HEK293 (cell line): ENCODE data around the gene PSME1.

Experiments
- CTCF ChIA-PET: fragments of 350-600 bp; formaldehyde crosslinking; extraction: SDS; loops from one replicate; lab custom pipeline; 2021; ENCODE audit warnings: antibody characterized with exemption; lab: Yijun Ruan, JAX
- POLR2A ChIA-PET: fragments of 300-600 bp; formaldehyde crosslinking; extraction: SDS; loops from one replicate; lab custom pipeline; 2020; ENCODE audit warnings: antibody characterized with exemption, inconsistent platforms; lab: Yijun Ruan, JAX
- H3K27ac ChIP-seq: fragments of 200-500 bp; sonication (Bioruptor generic); 2 replicates; pipeline ENCODE4 v1.5.1; 2014; ENCODE audit warnings: low read depth, low read length, control low read depth, inconsistent platforms; ENCODE audit errors: extremely low read depth
- H3K36me3 ChIP-seq, 2 experiments: fragments of 200-500 bp in 1 of 2; sonication (Bioruptor generic) in 1 of 2; 1 replicate in 1 of 2; 2 replicates in 1 of 2; pipeline ENCODE4 v1.5.1; 2014 to 2017; ENCODE audit warnings: inconsistent platforms in 2 of 2, low read length in 2 of 2; ENCODE audit not compliant: control insufficient read depth in 2 of 2, insufficient read depth in 1 of 2
- H3K4me1 ChIP-seq: fragments of 200-500 bp; sonication (Bioruptor generic); 2 replicates; pipeline ENCODE4 v1.5.1; 2014; ENCODE audit warnings: mild to moderate bottlenecking, low read length, inconsistent platforms; ENCODE audit not compliant: control insufficient read depth, insufficient read depth
- H3K4me3 ChIP-seq: 2 replicates; pipeline ENCODE4 v1.5.1; 2011; ENCODE audit warnings: low read depth, mild to moderate bottlenecking, control low read depth, low read length, moderate library complexity
- H3K9me3 ChIP-seq: fragments of 200-500 bp; sonication (Bioruptor generic); 2 replicates; pipeline ENCODE4 v1.5.1; 2014; ENCODE audit warnings: low read depth, low read length, inconsistent platforms; ENCODE audit not compliant: control insufficient read depth, insufficient read depth
- BCL11B ChIP-seq: fragments of 450-650 bp; formaldehyde crosslinking; IDR thresholded peaks from 2 replicates; pipeline ENCODE4 v1.5.1; 2016; ENCODE audit warnings: low read depth, missing biosample characterization, missing genetic modification characterization
- GLIS1 ChIP-seq: fragments of 450-650 bp; formaldehyde crosslinking; IDR thresholded peaks from 2 replicates; pipeline ENCODE4 v1.5.1; 2016; ENCODE audit warnings: missing biosample characterization, missing genetic modification characterization
- INSM2 ChIP-seq: fragments of 450-650 bp; formaldehyde crosslinking; IDR thresholded peaks from 2 replicates; pipeline ENCODE4 v1.5.1; 2016; ENCODE audit warnings: missing biosample characterization, missing genetic modification characterization
- KLF10 ChIP-seq: fragments of 450-650 bp; IDR thresholded peaks from 2 replicates; pipeline ENCODE4 v1.5.1; 2018; ENCODE audit warnings: missing biosample characterization, mild to moderate bottlenecking, missing genetic modification characterization
- KLF16 ChIP-seq: fragments of 450-650 bp; formaldehyde crosslinking; IDR thresholded peaks from 2 replicates; pipeline ENCODE4 v1.5.1; 2017; ENCODE audit warnings: missing biosample characterization, missing genetic modification characterization
- KLF8 ChIP-seq: fragments of 450-650 bp; formaldehyde crosslinking; IDR thresholded peaks from 2 replicates; pipeline ENCODE4 v1.5.1; 2016; ENCODE audit warnings: missing biosample characterization, missing genetic modification characterization
- PRDM10 ChIP-seq: fragments of 450-650 bp; formaldehyde crosslinking; IDR thresholded peaks from 2 replicates; pipeline ENCODE4 v1.5.1; 2016; ENCODE audit warnings: missing biosample characterization, missing genetic modification characterization
- SCRT2 ChIP-seq: fragments of 450-650 bp; formaldehyde crosslinking; IDR thresholded peaks from 2 replicates; pipeline ENCODE4 v1.5.1; 2016; ENCODE audit warnings: missing biosample characterization, missing genetic modification characterization
- ZBTB20 ChIP-seq: fragments of 450-650 bp; formaldehyde crosslinking; IDR thresholded peaks from 2 replicates; pipeline ENCODE4 v1.5.1; 2016; ENCODE audit warnings: missing biosample characterization, missing genetic modification characterization
- ZBTB21 ChIP-seq: fragments of 450-650 bp; formaldehyde crosslinking; IDR thresholded peaks from 2 replicates; pipeline ENCODE4 v1.5.1; 2017; ENCODE audit warnings: missing biosample characterization, missing genetic modification characterization
- ZFP37 ChIP-seq: fragments of 450-650 bp; formaldehyde crosslinking; IDR thresholded peaks from 2 replicates; pipeline ENCODE4 v1.5.1; 2016; ENCODE audit warnings: missing biosample characterization, missing genetic modification characterization
- ZIC2 ChIP-seq: fragments of 450-650 bp; formaldehyde crosslinking; IDR thresholded peaks from 2 replicates; pipeline ENCODE4 v1.5.1; 2016; ENCODE audit warnings: missing biosample characterization, missing genetic modification characterization
- ZNF10 ChIP-seq: fragments of 450-650 bp; formaldehyde crosslinking; IDR thresholded peaks from 2 replicates; pipeline ENCODE4 v1.5.1; 2017; ENCODE audit warnings: missing biosample characterization, missing genetic modification characterization
- ZNF133 ChIP-seq: fragments of 450-650 bp; formaldehyde crosslinking; IDR thresholded peaks from 2 replicates; pipeline ENCODE4 v1.5.1; 2016; ENCODE audit warnings: missing biosample characterization, missing genetic modification characterization
- ZNF155 ChIP-seq: fragments of 450-650 bp; formaldehyde crosslinking; IDR thresholded peaks from 2 replicates; pipeline ENCODE4 v1.5.1; 2016; ENCODE audit warnings: missing biosample characterization, missing genetic modification characterization
- ZNF157 ChIP-seq: fragments of 450-650 bp; formaldehyde crosslinking; IDR thresholded peaks from 2 replicates; pipeline ENCODE4 v1.5.1; 2016; ENCODE audit warnings: missing biosample characterization, missing genetic modification characterization
- ZNF202 ChIP-seq: fragments of 450-650 bp; formaldehyde crosslinking; IDR thresholded peaks from 2 replicates; pipeline ENCODE4 v1.5.1; 2016; ENCODE audit warnings: missing biosample characterization, missing genetic modification characterization, borderline replicate concordance
- ZNF223 ChIP-seq: fragments of 450-650 bp; formaldehyde crosslinking; IDR thresholded peaks from 2 replicates; pipeline ENCODE4 v1.5.1; 2016; ENCODE audit warnings: missing biosample characterization, missing genetic modification characterization
- ZNF335 ChIP-seq: fragments of 450-650 bp; formaldehyde crosslinking; conservative IDR thresholded peaks from 2 replicates; pipeline ENCODE4 v1.5.1; 2016; ENCODE audit warnings: missing biosample characterization, missing genetic modification characterization
- ZNF449 ChIP-seq: fragments of 450-650 bp; formaldehyde crosslinking; IDR thresholded peaks from 2 replicates; pipeline ENCODE4 v1.5.1; 2017; ENCODE audit warnings: missing biosample characterization, mild to moderate bottlenecking, missing genetic modification characterization, moderate library complexity
- ZNF501 ChIP-seq: fragments of 450-650 bp; formaldehyde crosslinking; IDR thresholded peaks from 2 replicates; pipeline ENCODE4 v1.5.1; 2016; ENCODE audit warnings: missing biosample characterization, missing genetic modification characterization
- ZNF561 ChIP-seq: fragments of 450-650 bp; IDR thresholded peaks from 2 replicates; pipeline ENCODE4 v1.5.1; 2018; ENCODE audit warnings: missing biosample characterization, missing genetic modification characterization, borderline replicate concordance
- ZNF585B ChIP-seq: fragments of 450-650 bp; formaldehyde crosslinking; IDR thresholded peaks from 2 replicates; pipeline ENCODE4 v1.5.1; 2016; ENCODE audit warnings: missing biosample characterization, missing genetic modification characterization
- ZNF600 ChIP-seq: fragments of 450-650 bp; formaldehyde crosslinking; IDR thresholded peaks from 2 replicates; pipeline ENCODE4 v1.5.1; 2016; ENCODE audit warnings: missing biosample characterization, missing genetic modification characterization
- ZNF621 ChIP-seq: fragments of 450-650 bp; formaldehyde crosslinking; IDR thresholded peaks from 2 replicates; pipeline ENCODE4 v1.5.1; 2017; ENCODE audit warnings: missing biosample characterization, missing genetic modification characterization
- ZNF76 ChIP-seq: fragments of 450-650 bp; formaldehyde crosslinking; IDR thresholded peaks from 2 replicates; pipeline ENCODE4; 2016; ENCODE audit warnings: low read depth, missing biosample characterization, missing genetic modification characterization, borderline replicate concordance
- ZNF843 ChIP-seq: fragments of 450-650 bp; formaldehyde crosslinking; IDR thresholded peaks from 2 replicates; pipeline ENCODE4 v1.5.1; 2016; ENCODE audit warnings: missing biosample characterization, missing genetic modification characterization
- TF ChIP-seq, protein P1 (sequence below): IDR thresholded peaks from 2 replicates; pipeline ENCODE4 v1.6.1; 2011; ENCODE audit warnings: mild to moderate bottlenecking, low read depth, low read length, borderline replicate concordance
- TF ChIP-seq, protein P2 (sequence below): fragments of 450-650 bp; formaldehyde crosslinking; IDR thresholded peaks from 2 replicates; pipeline ENCODE4 v1.5.1; 2016; ENCODE audit warnings: missing biosample characterization, missing genetic modification characterization

The PSME1 gene

DNA sequence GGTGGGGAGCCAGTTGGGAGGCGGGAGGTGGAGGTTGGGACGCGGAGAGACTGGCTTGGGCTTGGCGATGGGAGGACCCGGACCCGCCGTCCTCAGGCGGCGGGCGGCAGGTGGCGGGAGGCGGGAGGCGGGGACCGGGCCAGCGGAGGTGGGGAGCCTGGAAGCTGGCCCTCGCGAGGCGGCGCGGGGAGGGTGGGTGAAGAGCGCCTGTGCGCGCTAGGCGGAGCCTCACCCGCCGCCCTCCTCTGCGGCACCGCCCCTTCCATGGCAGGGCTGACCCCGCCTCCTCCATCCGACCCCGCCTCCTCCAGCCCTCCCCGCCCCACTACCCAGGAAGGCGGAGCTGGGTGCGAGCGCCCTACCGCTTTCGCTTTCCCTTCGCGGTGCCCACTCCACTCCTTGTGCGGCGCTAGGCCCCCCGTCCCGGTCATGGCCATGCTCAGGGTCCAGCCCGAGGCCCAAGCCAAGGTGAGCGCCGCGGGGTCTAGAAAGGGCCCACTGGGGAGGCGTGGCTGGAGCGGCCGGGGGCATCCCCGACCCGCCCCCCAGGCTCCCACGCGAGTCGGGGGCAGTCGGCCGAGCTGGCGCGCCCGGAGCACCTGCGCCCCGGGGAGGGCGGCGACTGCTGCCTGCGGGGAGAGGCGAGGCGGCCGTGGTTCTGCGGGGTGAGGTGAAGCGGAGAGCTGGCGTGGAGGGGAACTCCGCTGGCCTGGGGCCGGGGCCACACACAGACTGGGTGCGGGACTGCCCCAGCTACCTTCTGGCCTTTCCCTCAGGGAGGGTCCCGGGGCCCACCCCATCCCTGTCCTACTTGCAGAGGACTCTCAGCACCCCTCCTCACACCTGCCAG is at the start of gene PSME1:
PSME1 (plus strand) TSS at position 361 of the 850 bp plus-strand sequence; CDS start at position 430, 69 bp downstream.
- peak within 1 kb of the TSS; percentile 90 for H3K27ac ChIP-seq
- H3K4me1 ChIP-seq = peaks cover 4% of the 10 kb centered on the region; the same call in 1 of the 2 replicates
- H3K9me3 ChIP-seq = no peaks in the 10 kb centered on the region
- peaks cover 11 to 27% of the 10 kb centered on the region in 2 experiments for H3K36me3 ChIP-seq
- POLR2A ChIA-PET = interaction anchor here (0.6 to 7.3 kb wide), 24 partner anchors 9 to 1253 kb away, joined by 3 to 163 read pairs (median 4); partner anchors contain the start of genes CIDEB, DCAF11, IPO4 and IRF9
- CTCF ChIA-PET = interaction anchor here (0.6 to 1.0 kb wide), 3 partner anchors 21 to 43 kb away, joined by 3 to 6 read pairs (median 3); partner anchors contain the start of genes DCAF11, IRF9 and NRL
- peak within 1 kb of the TSS; percentile 92 for H3K4me3 ChIP-seq
- TF ChIP-seq ZNF133 (tag by site-specific recombination) = no peak
- TF ChIP-seq ZNF76 (tag by site-specific recombination) = no peak; the same call in 1 of the 2 replicates
- peak; percentile 89 for TF ChIP-seq KLF10 (tag by site-specific recombination)
- TF ChIP-seq INSM2 (tag by site-specific recombination) = no peak
- no peak for TF ChIP-seq ZNF621
- TF ChIP-seq ZNF155 (tag by site-specific recombination) = no peak
- TF ChIP-seq ZNF600 (tag by site-specific recombination) = peak; percentile 7
- TF ChIP-seq ZNF202 (tag by site-specific recombination) = no peak
- TF ChIP-seq ZFP37 = no peak
- TF ChIP-seq ZNF335 = peak; percentile 71; the same call in 1 of the 2 replicates
- TF ChIP-seq ZNF843 (tag by site-specific recombination) = no peak
- peak; percentile 76 for TF ChIP-seq SCRT2 (tag by site-specific recombination)
- peak; percentile 81 for TF ChIP-seq ZNF449 (tag by site-specific recombination)
- TF ChIP-seq ZNF157 = no peak
- peak; percentile 51; the same call in 1 of the 2 replicates for TF ChIP-seq ZIC2
- no peak for TF ChIP-seq ZNF585B (tag by site-specific recombination)
- TF ChIP-seq ZNF501 (tag by site-specific recombination) = no peak
- TF ChIP-seq KLF8 (tag by site-specific recombination) = peak; percentile 75; the same call in 1 of the 2 replicates
- peak; percentile 55; the same call in 1 of the 2 replicates for TF ChIP-seq GLIS1 (tag by site-specific recombination)
- no peak for TF ChIP-seq ZNF10 (tag by site-specific recombination)
- peak; percentile 15; the same call in 1 of the 2 replicates for TF ChIP-seq ZNF561 (tag by site-specific recombination)
- TF ChIP-seq ZBTB21 (tag by site-specific recombination) = no peak
- TF ChIP-seq, protein P1, sequence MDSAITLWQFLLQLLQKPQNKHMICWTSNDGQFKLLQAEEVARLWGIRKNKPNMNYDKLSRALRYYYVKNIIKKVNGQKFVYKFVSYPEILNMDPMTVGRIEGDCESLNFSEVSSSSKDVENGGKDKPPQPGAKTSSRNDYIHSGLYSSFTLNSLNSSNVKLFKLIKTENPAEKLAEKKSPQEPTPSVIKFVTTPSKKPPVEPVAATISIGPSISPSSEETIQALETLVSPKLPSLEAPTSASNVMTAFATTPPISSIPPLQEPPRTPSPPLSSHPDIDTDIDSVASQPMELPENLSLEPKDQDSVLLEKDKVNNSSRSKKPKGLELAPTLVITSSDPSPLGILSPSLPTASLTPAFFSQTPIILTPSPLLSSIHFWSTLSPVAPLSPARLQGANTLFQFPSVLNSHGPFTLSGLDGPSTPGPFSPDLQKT = no peak
- peak; percentile 57 for TF ChIP-seq PRDM10 (tag by site-specific recombination)
- no peak; the same call in 1 of the 2 replicates for TF ChIP-seq ZBTB20 (tag by site-specific recombination)
- no peak for TF ChIP-seq BCL11B (tag by site-specific recombination)
- peak; percentile 76 for TF ChIP-seq KLF16 (tag by site-specific recombination)
- TF ChIP-seq ZNF223 (tag by site-specific recombination) = no peak
- TF ChIP-seq, protein P2, sequence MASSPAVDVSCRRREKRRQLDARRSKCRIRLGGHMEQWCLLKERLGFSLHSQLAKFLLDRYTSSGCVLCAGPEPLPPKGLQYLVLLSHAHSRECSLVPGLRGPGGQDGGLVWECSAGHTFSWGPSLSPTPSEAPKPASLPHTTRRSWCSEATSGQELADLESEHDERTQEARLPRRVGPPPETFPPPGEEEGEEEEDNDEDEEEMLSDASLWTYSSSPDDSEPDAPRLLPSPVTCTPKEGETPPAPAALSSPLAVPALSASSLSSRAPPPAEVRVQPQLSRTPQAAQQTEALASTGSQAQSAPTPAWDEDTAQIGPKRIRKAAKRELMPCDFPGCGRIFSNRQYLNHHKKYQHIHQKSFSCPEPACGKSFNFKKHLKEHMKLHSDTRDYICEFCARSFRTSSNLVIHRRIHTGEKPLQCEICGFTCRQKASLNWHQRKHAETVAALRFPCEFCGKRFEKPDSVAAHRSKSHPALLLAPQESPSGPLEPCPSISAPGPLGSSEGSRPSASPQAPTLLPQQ (tag by site-specific recombination) = peak; percentile 65; the same call in 1 of the 2 replicates
